ENCODE results near the gene CDX1.

CDX1 gene

DNA sequence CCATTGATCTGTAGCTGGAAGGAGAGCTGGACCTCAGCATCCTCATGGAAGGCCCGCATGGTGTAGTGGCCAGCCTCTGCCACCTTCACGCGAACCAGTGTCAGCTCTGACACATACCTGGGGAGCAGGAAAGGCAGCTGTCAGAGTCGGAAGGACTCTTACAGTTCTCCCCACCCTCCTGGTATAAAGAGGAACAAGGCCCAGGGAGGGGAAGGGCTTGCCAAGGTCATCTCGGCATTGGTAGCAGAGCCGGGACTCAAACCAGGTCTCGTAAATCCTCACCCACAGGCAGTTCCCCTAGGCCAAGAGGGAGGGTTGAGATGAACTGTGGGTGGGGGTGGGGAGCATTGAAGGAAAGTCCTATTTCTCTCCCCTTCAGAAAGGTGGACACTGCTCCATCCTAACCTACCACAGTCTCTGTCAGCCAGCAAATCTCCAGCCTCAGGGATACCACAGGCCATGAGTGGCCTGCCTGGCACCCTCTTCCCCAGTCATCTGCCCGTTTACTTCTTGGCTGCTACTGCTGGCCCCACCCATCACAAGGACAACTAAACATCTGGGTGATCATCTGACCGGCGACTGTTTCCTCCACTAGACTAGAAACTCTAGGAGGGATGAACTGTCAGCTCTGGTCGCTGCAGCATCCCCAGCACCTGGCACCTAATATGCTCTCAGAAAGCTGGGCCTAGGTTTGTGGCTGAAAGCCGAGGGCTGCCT is 34.4 kb upstream of the CDX1 start:
- no peak for DNase-seq (ENCODE audit: low read depth)

DNA sequence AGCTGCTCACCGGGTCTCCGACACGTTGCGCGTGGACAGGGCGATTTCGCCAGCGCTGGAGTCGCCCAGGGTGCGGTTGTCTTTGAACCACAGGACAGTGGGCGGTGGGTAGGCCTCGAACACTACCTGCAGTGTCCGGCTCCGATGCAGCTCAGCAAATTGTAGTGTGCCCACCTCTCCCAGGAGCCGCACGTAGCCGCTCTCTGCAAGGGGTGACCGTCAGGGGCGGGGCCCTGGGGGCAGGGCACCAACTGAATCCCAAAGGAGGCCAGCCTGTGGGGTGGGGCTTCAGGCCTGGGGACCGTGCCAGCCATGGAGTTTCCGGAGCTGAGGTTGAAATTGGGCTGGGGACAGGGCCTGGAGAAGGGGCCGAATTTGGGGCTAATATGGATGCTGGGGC is 33.8 kb upstream of the CDX1 start:
- no peak for DNase-seq (ENCODE audit: low read depth)

DNA sequence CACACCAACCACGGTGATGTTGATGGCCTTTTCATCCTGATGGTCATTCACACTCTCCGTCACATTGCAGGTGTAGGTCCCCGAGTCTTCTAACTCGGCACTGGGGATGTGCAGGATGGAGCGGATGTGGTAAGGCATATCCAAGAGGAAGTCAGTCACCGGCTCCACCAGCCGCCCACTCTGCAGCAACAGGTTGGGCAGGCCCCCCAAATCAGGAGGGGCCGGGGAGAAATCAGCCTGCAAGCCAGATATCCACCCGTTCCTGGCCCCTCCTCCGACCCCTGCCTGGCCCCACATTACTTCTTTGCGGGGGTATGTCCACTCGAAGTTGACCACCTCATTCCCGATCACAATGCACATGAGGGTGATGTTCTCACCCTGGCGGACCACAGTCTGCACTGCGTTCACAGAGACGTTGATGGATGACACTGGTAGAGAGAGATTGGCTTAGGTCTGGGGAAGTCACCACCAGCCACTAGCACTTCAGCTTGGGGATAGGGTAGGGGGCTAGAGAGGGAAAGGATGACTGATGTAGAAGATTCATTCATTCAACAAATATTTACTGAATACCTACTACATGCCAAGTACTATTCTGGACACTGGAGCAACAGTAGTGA is 32.9 kb upstream of the CDX1 start:
- no peak for DNase-seq (ENCODE audit: low read depth)

DNA sequence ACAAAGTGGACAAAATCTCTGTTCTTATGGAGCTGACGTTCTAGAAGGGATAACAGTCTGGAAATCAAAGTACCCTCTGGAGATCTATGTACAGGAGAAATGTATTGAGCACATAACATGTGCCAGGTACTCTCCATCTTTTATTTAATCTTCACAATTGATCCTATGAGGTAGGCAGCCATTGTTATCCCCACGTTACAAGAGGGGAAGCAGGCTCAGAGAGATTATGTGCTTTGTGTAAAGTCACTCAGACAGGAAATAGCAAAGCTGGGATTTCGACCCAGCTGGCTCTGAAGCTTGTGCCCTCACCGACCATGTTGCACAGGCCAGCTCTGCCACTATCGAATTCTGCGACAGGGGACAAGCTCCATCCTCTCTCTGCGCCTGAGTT is 32.4 kb upstream of the CDX1 start:
- DNase-seq (ENCODE audit: low read depth) = no peak

DNA sequence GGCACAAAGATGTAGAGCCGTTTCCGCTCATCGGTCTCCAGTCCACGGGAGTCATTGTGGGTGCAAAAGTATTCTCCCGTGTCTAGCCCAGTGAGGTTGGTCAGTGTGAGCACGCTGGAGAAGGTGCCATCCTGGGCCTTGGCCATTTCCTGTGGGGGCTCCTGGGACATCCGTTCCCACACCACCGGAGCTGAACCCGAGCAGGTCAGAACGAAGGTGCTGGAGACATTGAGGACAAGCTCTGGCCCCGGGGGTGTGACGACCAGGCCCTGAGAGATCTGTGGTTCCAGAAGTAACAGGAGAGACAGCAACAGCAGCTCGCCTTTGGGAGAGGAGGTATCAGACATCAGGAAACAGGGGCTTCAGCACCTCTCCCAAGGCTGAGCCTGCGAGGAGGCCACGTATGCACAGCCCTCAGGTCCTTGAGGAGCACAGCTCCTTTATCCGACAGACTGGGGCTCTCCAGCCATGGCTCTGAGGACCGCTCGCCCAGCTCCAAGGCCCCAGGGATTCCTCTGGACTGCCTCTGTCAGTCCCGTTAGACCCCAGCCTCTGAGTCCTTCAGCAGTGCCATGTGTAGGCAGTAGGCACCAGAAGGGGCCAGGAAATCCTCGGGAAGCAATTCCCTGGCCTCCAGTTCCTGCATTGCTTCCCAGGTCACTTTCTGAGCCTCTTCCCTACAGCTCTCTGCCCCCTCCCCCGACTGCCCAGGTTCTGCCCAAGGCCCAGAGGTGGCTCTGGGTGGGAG is 30.8 kb upstream of the CDX1 start:
- DNase-seq (ENCODE audit: low read depth) = no peak

DNA sequence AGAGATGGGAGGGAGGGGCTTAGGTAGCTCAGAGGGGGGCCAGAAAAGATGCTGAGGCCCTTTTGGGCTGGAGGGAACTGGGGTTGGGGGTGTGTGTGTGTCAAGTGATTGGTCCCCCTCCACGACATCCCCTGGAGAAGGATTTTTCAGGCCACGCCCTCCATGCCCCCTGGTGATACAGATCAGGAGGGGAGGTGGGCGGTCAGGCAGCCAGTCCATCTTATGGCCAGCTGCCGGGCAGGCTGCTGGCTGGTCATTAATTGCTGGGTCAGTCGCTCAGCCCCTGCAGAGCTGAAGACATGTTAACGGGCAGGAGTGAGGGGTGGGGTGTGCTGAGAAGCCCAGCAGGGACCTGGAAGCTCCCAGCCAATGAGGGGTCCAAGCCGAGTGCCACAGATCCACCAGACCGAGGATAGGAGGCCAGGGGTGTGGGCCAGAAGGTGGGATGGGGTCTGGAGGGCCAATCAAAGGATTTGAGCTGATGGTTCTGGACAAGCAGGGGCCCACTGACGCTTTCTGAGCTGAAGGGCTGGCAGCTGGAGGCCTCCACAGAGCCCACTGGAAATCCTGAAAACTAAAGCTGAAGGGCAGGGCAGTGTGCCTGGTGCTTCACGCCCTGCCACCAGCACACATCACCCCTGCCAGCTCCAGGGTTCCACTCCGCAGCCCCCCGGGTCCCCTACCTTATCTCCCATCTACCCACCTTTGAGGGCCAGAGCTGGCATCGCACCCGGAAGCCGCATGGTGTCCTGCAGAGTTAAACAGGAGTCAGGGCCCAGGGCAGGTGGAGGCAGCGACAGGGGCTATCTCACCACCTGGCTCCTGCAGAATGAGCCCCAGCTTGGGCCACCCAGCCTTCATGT is 30.0 kb upstream of the CDX1 start:
- no peak for DNase-seq (ENCODE audit: low read depth)

DNA sequence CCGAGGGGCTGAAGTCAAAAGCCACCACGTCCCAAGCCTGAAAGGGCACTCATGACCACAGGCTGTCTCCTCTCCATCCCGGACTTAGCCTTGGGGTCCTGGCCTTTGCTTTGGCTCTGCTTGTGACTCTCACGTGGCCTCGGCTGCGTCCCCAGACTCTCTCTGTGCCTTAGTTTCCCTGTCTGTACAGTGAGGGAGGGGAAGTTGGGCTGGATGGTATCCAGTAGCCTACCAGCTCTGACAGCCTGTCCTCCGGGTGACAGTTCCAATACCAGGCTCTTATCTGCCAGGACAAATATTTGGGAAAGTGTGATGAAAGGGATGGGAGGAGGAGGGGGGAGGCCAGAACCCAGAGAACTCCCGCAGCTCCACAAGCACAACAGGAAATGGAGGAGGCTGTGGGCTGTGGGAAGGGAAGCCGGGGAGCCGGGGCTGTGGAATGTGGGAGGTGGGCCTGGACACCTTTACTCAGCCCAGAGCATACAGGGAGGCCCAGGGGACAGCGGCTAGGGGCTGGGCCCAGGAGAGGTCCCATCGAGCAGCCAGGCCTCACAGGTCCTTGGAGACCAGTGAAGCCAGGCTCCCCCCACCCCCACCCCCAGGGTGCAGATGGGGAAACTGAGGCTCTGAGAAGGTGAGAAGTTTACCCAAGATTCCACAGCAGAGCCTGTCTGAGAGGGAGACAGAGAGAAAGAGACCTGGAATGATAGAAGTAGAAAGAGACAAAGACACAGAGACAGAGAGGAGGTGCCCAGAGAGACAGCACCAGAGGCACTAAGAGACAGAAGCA is 29.2 kb upstream of the CDX1 start:
- no peak for DNase-seq (ENCODE audit: low read depth)

DNA sequence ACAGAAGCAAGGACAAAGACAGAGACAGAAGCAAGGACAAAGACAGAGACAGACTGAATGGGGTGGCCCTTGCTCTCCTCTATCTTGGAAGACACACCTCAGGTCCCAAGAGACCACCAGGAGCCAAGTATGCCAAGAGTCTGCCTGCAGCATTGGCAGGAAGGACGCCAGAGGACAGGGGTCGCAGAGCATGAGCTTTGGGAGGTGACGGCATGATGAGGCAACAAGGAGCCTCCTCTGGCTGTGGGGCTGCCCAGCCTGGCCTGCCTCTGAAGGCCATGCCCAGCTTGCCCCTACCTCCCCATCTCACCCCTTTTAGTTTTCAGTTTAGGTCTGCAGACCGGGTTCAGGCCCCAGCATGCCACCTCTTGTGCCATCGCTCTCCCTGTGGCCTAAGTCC is 28.6 kb upstream of the CDX1 start:
- DNase-seq (ENCODE audit: low read depth) = no peak

DNA sequence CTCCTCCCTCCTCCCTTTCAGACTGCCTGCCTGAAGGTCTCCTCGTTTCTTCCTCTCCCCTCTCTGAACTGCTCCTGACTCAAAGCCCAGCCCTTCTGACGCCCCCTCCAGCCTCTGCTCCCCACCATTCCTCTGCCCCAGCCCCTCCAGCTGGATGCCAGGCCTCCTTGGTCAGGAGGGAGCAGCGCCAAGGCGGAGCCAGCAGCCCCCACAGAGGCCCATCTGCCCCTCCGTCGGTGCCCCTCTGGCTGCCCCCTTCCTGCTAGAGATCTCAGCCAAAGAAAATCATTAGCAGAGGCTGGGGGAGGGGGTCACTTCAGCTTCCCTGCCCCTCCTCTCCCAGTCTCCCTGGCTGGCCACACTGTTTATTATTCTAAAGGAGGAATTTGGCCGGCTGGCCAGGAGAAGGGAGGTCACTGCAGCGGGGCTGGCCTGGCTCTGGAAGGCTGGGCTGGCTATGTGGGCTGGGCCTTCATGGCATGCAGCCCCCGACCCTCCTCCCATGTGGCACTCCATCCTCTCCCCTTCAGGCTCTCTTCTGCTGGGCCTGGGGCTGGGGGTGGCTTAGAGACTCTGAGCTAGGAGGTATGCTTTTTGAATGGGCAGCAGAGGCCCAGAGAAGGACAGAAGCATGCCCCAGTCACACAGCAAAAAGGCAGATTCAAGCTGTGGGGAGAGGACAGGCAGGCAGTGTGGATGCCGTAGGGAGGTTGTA is 27.9 kb upstream of the CDX1 start:
- DNase-seq (ENCODE audit: low read depth) = no peak

DNA sequence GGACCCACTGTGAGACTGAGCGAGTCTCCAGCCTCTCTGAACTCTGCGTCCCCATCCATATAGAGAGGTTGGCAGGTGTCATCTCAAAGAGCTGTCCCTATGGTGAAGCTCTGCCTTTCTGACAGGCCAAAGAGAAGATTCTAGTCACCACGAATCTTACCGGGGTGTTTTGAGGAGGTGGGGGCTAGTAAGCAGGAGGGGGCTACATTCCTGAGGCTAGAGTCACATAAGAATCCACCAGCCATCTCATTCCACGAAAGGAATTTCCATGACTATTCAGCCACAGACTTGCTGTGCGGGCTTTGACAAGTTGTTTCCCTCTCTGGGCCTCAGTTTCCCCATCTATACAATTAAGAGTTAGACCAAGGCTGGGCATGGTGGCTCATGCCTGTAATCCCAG is 27.2 kb upstream of the CDX1 start:
- no peak for DNase-seq (ENCODE audit: low read depth)

DNA sequence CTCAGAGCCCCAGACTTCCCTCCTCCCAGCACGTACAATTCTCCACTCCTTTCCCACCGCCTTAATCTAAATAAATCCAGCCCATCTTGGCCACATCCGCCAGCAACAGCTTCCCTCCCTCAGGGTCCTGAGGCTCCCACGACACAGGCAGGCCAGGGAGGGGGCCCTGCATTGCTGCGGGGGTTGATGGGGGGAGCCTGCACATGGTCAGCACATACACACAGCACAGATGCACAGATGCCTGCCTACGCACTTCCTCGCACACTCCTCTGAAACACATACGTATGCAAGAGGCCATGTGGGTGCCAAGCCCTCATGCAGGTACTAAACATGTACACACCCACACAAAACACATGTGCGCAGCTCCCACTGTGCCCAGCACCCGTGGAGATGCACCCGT is 25.7 kb upstream of the CDX1 start:
- DNase-seq (ENCODE audit: low read depth) = no peak

DNA sequence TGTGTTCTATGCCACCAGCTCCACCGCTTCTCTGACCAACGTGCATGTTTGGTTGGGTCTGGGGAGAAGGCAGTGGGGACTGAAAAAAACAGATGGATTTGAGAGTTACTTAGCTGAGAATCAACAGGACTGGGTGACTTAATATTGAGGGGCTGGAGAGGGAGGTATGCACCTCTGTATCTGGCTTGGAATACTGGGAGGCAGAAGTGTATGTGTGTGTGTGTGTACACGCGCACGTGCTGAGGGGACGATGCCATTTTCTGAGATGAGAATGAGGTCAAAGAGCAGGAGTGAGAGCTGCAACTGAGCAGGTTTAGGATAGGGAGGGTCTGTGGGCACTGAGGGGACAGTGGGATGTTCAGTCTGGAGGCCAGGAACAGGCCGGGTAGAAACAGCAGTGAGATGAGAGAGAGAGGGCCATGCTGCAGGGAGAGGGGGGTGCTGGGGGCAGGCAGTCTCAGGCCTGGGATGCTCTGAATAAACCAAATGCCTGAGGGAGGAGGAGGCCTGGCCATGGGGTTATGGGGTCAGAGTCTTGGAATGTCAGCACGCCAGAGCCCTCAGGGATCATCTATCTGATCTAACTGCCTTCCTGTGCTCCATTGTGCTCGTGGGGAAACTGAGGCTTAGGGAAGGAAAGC is 24.9 kb upstream of the CDX1 start:
- DNase-seq (ENCODE audit: low read depth) = no peak

DNA sequence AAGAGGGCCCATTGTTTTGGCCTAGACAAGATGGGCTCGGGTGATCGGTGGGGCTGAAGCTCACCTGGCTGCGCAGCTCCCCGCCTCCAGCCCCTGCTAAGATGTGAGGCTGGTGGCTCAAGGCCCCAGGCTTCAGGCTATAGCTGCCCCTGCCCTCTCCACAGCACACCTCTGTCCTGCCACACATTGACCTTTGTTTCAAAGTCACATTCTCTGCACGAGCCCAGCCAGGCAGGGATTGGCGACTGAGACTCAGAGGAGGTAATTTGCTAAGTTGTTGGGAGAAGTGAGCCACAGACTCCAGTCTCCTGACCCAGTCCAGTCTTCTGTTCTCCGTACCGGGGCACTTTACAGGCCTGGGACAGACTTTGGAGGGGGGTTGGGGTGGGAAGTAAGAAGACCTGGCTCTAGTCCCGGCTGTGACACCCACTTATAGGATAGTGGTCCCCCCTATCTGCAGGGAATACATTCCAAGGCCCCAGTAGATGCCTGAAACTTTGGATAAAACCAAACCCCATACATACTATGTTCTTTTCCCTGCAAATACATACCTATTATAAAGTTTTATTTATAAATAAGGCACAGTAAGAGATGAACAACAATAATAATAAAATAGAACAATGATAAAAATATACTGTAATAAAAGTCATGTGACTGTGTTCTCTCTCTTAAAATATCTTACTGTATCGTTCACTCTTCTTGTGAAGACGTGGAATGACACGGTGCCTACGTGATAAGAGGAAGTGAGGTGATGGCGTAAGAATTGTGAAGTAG is 24.2 kb upstream of the CDX1 start:
- no peak for DNase-seq (ENCODE audit: low read depth)

DNA sequence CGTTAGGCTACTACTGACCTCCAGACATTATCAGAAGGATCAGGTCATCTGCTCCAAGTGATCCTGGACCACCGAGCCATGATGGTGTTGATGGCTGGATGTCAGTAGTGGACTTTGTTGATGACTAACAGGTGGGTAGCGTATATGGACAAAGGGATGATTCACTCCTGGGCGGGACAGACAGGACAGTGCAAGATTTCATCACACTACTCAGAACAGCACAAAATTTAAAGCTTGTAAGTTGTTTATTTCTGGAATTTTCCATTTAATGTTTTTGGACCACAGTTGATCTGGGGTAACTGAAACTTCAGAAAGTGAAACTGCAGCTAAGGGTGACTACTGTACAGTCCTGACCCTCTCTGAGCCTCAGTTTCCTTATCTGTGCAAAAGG is 23.6 kb upstream of the CDX1 start:
- DNase-seq (ENCODE audit: low read depth) = peak; percentile 90

DNA sequence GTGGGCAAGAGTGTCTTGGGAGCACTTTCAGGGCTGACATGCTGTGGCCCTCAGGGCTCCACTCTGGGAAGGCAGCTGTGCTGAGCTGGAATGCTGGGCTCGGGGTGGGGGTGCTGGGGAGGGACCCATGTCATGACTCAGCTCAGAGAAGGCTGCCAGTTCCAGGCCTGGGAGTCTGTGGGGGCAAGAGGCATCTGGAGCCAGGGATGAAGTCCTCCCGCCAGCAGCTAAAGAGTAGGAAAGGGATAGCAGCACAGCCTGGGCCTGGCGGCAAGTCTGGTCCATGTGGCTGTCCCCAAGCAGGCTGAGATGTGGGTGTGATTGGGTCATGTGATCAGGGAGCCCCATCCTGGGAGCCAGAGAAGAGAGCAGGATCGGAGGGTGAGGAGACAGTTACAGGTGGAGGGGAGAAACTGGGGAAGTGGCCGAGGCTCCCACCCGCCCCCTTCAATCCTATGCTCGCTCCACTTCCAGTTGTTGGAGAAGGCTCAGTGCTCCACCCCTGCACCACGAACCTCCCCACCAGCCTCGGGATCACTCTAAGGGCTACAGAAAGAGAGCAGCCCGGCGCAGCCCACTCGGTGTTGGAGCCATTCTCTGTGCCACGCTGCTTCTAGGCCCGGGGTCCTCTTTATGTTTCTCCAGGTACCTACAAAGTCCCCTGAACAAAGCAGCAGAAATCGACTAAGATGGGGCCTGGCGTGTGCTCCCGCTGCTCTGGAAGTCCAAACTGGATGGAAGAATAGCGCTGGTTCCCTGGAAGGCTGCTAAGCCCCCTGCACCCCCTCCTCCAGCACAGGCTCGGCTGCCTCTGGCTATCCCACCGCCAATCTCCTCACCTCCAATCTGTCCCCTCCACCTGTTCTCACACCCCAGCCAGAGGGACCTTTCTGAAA is 23.0 kb upstream of the CDX1 start:
- peak; percentile 84 for DNase-seq (ENCODE audit: low read depth)

DNA sequence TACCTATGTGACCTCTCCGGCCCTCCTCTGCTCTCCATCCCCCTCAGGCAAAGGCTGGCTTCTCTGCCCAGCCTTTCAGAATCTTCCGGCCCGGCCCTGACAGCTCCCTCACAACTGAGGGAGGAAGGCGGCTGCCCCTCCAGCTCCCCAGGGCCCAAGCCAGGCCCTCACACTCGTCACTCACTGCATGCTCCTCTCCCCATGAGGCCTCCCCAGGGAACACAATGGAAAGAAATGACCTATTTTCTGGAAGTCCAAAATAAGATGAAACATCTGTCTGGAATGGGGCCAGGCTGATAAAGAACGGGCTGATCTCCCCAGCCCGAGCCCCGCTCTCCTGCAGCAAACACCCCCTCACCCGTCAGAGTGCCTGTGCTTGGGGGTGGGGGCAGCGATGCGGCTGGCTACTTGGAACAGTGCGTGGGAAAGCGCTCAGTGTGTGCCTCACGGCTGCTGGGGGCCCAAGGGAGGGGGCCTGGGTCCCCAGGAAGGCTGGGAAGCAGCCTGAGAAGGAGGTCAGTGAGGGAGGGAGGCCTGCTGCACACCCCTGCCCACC is 22.3 kb upstream of the CDX1 start:
- no peak for DNase-seq (ENCODE audit: low read depth)

DNA sequence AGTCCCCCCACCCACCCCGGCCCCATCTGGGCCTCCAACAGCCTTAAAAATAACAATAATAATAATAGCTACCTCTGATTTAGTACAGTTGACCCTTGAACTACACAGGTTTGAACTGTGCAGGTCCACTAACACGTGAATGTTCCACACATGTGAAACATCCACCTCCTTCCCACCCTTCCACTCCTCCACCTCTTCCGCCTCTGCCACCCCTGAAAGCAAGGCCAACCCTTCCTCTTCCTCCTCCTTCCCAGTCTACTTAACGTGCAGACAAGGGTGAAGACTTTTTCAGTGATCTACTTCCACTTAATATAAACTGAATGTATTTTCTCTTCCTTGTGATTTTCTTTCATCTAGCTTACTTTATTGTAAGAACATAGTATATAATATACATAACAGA is 21.7 kb upstream of the CDX1 start:
- DNase-seq (ENCODE audit: low read depth) = no peak

DNA sequence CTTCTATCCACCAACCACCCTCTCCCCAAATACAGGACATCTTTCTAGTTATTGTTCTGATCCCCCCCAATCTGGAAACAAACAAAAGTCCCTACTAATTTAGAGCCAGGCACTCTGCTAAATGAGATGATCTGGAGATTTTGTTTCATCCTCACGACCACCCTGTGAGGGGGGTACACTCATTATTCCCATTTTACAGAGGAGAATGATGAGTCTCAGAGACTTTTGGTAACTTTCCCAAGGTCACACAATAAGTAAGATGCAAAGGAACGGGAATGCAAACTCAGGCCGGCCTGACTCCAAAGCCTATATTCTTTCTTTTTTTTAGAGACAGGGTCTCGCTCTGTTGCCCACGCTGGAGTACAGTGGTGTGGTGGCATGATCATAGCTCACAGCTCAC is 20.3 kb upstream of the CDX1 start:
- DNase-seq (ENCODE audit: low read depth) = no peak
